HG03039 (cell line): ENCODE measurements around the gene CD2AP.

Source experiments
- ATAC-seq: cut with Tn5 transposase; IDR thresholded peaks from one replicate; pipeline ENCODE4 v1.9.1; 2021; ENCODE audit warnings: mild to moderate bottlenecking, moderate library complexity; ENCODE audit not compliant: unreplicated experiment

Gene CD2AP

DNA sequence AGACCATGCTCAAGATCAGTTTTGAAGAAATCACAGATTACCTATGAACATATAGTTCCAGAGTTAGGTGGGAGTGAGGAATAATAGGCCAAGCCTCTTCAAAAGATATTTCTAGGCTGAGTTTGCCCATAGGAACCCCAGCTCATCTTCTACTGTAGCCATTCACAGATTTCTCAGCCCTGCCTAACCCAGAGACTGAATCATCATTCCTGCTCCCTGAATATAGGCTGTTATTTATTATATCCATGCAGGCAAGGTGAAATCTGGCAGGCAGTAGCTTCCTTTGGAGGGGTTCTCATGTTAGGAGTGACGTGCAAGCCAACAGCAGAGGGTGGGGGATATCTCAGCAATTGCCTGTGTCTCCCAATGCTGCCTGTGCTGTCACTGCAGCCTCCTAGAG, 195.2 kb downstream of the CD2AP start:
- ATAC-seq = no peak

DNA sequence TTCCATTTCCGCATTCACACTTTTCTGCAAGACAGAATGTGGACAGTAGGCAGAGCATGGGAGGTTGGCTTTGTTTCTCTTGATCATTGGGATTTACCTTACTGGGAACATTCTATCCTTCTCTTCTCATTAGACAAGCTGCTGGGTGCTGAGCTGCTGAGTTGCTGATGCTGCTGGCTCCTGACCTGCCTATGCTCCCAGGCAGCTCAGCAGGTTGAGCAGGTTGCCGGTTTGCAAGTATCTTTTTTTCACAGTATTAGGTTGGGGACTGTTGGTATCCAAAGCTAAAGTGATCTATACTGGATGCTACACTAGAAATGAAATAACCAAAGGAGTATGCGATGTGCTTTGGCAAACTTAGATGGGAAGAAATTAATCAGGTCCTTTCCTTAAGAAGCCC, 197.1 kb downstream of the CD2AP start:
- ATAC-seq = no peak
